GM18951 (cell line): ENCODE results near the gene MRRF.

Source experiments
- POLR2A ChIP-seq: IDR thresholded peaks from 4 replicates; pipeline ENCODE4 v1.6.1; 2011; ENCODE audit warnings: mild to moderate bottlenecking; ENCODE audit not compliant: insufficient read length, insufficient read depth; ENCODE audit errors: extremely low read depth
- in situ Hi-C: fragments of 300-500 bp; cut with MboI; formaldehyde crosslinking; loops from one replicate; pipeline ENCODE4 v1.12.0; 2022; ENCODE audit warnings: low sequenced_read_pairs, mixed read lengths, inconsistent platforms; ENCODE audit not compliant: unreplicated experiment

The MRRF gene, protein sequence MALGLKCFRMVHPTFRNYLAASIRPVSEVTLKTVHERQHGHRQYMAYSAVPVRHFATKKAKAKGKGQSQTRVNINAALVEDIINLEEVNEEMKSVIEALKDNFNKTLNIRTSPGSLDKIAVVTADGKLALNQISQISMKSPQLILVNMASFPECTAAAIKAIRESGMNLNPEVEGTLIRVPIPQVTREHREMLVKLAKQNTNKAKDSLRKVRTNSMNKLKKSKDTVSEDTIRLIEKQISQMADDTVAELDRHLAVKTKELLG

DNA sequence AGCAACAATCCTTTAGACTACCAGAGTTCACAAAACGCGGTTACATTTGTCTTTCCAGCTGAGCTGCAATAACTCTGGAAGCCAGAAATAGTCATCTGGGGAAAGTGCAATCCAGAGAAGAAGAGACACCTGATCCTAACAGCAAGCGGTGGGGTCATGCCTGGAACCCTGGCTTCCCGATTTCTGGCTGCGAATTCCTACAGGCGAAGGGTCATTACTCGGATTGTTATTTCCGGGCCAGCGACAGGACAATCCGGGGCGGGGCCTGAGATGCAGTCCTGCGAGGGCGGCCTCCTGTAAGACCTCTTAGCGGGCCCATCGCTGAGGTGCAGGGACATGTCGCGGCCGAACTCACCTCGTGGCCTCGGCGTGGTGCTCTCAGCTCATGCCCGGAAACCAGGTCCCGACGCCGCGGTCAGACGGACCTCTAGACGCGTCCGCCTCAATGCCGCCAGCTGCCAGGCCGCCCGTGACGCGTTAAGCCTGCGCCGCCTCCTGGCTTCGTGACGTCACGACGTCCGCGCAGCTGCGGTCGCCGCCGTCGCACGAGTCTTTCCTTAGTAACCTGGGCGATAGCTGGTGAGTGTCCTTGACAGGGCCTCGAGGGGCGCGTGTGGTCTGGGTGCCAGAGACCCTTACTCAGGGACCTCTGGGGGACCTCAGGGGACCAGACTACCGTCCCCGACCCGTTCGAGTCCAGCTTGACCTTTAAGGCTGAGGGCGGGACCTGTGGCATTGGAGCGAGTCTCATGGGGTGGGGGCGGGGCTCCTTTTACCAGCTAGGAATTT, at the start of gene MRRF, which contains the start of gene RBM18:
Gene MRRF (plus strand): TSS at position 523 of the 789 bp plus-strand sequence. CDS start 6,010 bp downstream, outside the sequence.
Gene RBM18 (minus strand): TSS at position 481 of the 789 bp plus-strand sequence. CDS start 3,348 bp downstream, outside the sequence.
- peak; percentile 94 for TF ChIP-seq POLR2A
- in situ Hi-C loops = no loop called here

DNA sequence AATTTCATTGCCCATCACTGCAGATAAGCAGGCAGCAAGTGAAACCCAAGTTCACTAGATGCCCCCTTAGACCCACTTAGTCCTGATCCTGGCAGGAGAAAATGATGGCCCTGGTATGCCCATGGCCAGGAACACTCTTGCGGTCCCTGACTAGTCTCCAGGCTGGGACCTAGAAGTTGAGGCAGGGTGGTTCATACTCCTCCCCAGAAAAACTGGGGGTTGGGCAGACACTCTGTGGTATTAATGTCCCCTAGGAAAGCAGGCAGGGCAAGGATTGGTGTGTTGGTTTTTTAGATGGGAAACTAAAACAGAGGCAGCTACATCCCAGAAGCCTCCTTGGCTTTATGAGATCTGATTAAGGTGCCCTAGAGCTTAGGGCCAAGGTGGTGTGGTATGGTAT, 49.0 kb upstream of the MRRF start:
- no peak for TF ChIP-seq POLR2A
- in situ Hi-C loops = no loop called here

GRCh38 chr9:122216138-122216797, 48.4 kb upstream of the MRRF start:
- TF ChIP-seq POLR2A = no peak
- in situ Hi-C loops = no loop called here

- TF ChIP-seq POLR2A = no peak
- in situ Hi-C loops = no loop called here
These were observed 47.8 kb upstream of the MRRF start for GRCh38 chr9:122216798-122217418.

DNA sequence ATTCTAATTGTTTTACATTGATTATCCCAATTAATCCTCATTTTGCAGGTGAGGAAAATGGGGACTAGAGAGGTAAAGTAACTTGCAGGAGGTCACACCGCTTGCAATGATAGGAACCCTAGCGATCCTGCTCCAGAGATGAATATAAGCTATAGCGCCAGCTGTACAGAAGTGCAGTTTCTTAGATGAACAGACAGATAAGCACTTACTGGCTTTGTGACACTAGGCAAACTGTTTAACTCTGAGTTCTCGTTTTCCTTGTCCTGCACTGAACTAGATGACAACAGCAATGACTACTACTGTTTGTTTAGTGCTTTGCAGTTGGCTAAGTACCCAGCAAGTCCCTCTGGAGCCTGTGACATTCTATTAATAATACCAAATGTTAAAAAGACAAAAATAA, 47.0 kb upstream of the MRRF start:
- in situ Hi-C loops = no loop called here
- TF ChIP-seq POLR2A = no peak

GRCh38 chr9:122218071-122218934, 46.4 kb upstream of the MRRF start:
- TF ChIP-seq POLR2A = no peak
- in situ Hi-C loops = no loop called here

DNA sequence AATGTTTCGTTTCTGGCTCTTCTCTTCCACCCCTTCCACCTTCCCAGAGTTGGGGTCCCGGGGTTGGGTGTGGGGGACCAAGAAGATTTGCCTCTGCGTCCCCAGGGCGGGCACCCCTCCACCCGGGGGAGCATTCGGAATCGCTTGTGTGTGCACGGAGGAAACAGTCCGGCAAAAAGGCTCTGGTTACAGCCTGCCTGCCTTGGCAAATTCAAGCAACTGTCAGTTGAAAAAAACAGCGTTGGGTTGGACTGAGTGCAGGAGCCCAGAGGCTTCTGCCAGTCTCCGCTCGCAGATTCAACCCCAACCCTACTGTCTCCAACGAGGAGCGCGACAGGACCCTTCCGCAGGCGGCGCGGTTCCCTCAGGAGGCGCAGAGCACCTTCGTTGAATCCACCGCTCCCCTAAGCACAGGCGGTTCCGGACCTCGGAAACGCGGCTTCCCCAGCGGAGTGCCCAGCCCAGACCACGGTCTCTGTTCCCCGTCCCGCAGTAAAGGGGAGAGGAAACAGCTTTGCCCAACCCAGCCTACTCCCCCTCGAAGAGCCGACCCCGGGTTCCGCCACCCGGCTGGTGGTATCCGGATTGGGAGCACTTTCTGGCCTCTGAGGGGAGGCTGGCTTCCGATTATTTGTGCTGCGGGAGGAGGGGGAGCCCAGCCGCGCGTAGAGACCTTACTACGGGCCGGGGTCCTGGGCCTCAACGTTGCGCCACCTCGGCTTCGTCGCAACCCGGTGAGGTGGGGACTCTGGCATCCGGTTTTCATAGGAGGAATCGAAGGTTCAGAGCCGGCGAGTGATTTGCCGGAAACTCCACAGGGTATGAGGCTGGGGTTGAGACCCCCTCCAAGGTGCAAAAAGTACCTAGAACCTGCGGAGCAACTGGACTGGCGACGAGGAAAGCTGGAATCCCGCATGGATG, 45.5 kb upstream of the MRRF start:
- no peak for TF ChIP-seq POLR2A
- in situ Hi-C loops = no loop called here

DNA sequence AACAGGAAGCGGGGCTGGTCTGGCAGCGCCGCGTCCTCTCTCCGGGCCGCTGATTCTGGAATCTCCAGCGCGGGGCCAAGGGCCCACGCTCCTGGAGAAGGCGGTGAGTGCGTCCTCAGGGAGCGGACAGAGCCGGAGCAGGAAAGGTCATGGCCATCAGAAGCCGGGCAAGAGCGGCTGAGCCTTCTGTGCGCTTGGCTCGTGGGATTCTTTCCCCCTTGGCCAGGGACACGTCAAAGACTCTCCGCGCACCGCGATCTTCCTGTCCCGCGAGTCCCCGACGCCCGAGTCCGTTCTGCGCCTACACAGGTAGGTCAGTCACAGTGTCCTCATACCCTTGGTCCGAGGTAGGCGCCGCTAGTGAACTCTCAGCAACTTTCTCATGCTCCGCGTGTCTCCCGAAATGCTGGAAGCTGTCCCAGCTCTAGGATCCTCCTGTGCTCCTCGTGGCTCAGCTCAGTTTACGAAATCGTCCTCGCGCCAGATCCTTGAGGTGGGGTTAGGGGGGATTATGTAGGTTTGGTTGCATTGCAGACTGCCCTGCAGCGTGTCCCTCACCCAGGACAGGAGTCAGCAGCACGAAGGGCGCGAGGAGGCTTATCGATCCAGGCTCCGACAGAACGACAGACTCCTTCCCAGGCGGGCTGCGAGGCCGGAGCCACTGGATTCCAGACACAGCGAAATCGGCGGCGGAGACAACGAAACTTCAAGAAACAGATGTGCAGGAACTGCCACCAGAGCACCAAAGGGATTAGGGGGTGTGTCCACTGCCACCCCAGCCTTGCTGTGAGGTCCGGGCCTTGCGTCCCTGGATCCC, 44.6 kb upstream of the MRRF start:
- TF ChIP-seq POLR2A = no peak
- in situ Hi-C loops = no loop called here

DNA sequence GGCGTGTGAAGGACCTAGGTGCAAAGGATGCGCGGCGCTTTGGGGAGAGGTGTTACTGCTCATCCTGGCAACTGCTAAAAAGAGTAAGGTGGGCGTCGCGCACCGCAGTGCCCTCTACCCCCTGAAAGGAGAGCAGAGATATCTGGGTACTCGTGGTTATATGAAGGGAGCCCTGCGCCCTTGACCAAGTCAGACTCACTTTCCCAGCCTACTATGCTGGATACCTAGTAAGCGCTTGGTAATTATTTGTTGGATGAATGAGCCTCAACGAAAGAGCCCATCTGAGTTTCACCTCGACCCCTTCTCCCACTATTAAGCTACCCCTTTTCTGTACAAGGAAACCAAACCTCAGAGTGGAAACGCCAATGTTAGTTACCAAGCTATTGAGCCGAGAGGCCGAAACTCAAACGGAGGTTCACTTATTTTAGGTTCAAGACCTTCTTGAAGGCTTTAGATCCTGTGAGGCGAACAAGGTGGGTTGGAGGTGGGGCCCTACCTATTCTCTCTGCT, 44.0 kb upstream of the MRRF start:
- in situ Hi-C loops = no loop called here
- TF ChIP-seq POLR2A = no peak

- no peak for TF ChIP-seq POLR2A
- in situ Hi-C loops = no loop called here
These were observed 43.4 kb upstream of the MRRF start for GRCh38 chr9:122221183-122221811.
